HepG2 (cell line): ENCODE results near the gene PDCD11. TPM values are rescaled to one million over a fixed set of nuclear protein-coding genes. Genes with fewer than 3 reads are reported as not detected.

Experiments
- CCAR2 ChIP-seq: fragments of 200-400 bp; formaldehyde crosslinking; optimal IDR thresholded peaks from 2 replicates; pipeline ENCODE3; 2018; ENCODE audit warnings: low read depth, mild to moderate bottlenecking, low read length, moderate library complexity
- HDAC6 ChIP-seq: fragments of 200-600 bp; sonication (generic); IDR thresholded peaks from 2 replicates; pipeline ENCODE4 v1.7.0; 2017; ENCODE audit warnings: mild to moderate bottlenecking, antibody characterized with exemption, low read length, low read depth
- HNRNPH1 ChIP-seq: fragments of 200-400 bp; formaldehyde crosslinking; optimal IDR thresholded peaks from 2 replicates; pipeline ENCODE3; 2017; ENCODE audit warnings: mild to moderate bottlenecking, low read depth, low read length
- HNRNPL ChIP-seq: fragments of 200-400 bp; formaldehyde crosslinking; IDR thresholded peaks from 2 replicates; pipeline ENCODE4 v1.6.1; 2017; ENCODE audit warnings: mild to moderate bottlenecking, low read depth, low read length
- KAT2B ChIP-seq: fragments of 150-350 bp; IDR thresholded peaks from 2 replicates; pipeline ENCODE4 v1.6.1; 2014; ENCODE audit warnings: low read depth, low read length, borderline replicate concordance
- NR1H2 ChIP-seq: sonication (generic); formaldehyde crosslinking; IDR thresholded peaks from 2 replicates; pipeline ENCODE4 v1.8.1; 2022; ENCODE audit warnings: low read depth, missing genetic modification reagents, borderline replicate concordance
- ONECUT2 ChIP-seq: sonication (generic); formaldehyde crosslinking; IDR thresholded peaks from 2 replicates; pipeline ENCODE4 v1.4.0; 2020; ENCODE audit warnings: missing genetic modification reagents
- PCBP1 ChIP-seq: fragments of 200-400 bp; formaldehyde crosslinking; IDR thresholded peaks from 2 replicates; pipeline ENCODE4 v1.6.1; 2017; ENCODE audit warnings: mild to moderate bottlenecking, low read depth, low read length, borderline replicate concordance
- PHF8 ChIP-seq: sonication (generic); formaldehyde crosslinking; IDR thresholded peaks from 2 replicates; pipeline ENCODE4 v1.5.0; 2020; ENCODE audit warnings: missing genetic modification reagents
- RFX3 ChIP-seq: IDR thresholded peaks from 2 replicates; pipeline ENCODE4 v1.6.1; 2016; ENCODE audit warnings: missing biosample characterization, missing genetic modification reagents
- SIN3B ChIP-seq: fragments of 150-350 bp; IDR thresholded peaks from 2 replicates; pipeline ENCODE4 v1.6.1; 2014; ENCODE audit warnings: low read length
- SNRNP70 ChIP-seq: fragments of 200-400 bp; formaldehyde crosslinking; IDR thresholded peaks from 2 replicates; pipeline ENCODE4 v1.6.1; 2017; ENCODE audit warnings: mild to moderate bottlenecking, low read depth, low read length, moderate library complexity
- TOPORS ChIP-seq: sonication (generic); formaldehyde crosslinking; IDR thresholded peaks from 2 replicates; pipeline ENCODE4 v1.8.0; 2023; ENCODE audit warnings: mild to moderate bottlenecking, missing genetic modification reagents
- ZNF143 ChIP-seq: sonication (generic); formaldehyde crosslinking; IDR thresholded peaks from 2 replicates; pipeline ENCODE4 v1.4.0; 2020; ENCODE audit warnings: missing genetic modification reagents
- ZNF33B ChIP-seq: sonication (generic); formaldehyde crosslinking; IDR thresholded peaks from 2 replicates; pipeline ENCODE4 v1.5.1; 2020; ENCODE audit warnings: mild to moderate bottlenecking, missing genetic modification reagents
- ZNF44 ChIP-seq: sonication (generic); formaldehyde crosslinking; IDR thresholded peaks from 2 replicates; pipeline ENCODE4 v1.5.1; 2020; ENCODE audit warnings: mild to moderate bottlenecking, missing genetic modification reagents
- ZNF484 ChIP-seq: sonication (generic); formaldehyde crosslinking; IDR thresholded peaks from 2 replicates; pipeline ENCODE4 v1.5.1; 2020; ENCODE audit warnings: mild to moderate bottlenecking, low read depth, missing genetic modification reagents, borderline replicate concordance
- ZNF510 ChIP-seq: sonication (generic); formaldehyde crosslinking; IDR thresholded peaks from 2 replicates; pipeline ENCODE4 v1.4.0; 2020; ENCODE audit warnings: low read depth, mild to moderate bottlenecking, missing genetic modification reagents
- ZNF781 ChIP-seq: sonication (generic); formaldehyde crosslinking; IDR thresholded peaks from 2 replicates; pipeline ENCODE4 v1.5.1; 2020; ENCODE audit warnings: borderline replicate concordance, mild to moderate bottlenecking, missing genetic modification reagents; ENCODE audit errors: not compliant biosample characterization
- ZNF850 ChIP-seq: sonication (generic); formaldehyde crosslinking; conservative IDR thresholded peaks from 2 replicates; pipeline ENCODE4 v1.9.0; 2021; ENCODE audit warnings: mild to moderate bottlenecking, missing genetic modification reagents
- ZNF891 ChIP-seq: sonication (generic); formaldehyde crosslinking; IDR thresholded peaks from 2 replicates; pipeline ENCODE4 v1.5.0; 2020; ENCODE audit warnings: mild to moderate bottlenecking, missing genetic modification reagents
- polyA plus RNA-seq, 8 experiments: library from polyadenylated mRNA; depleted of rRNA in 3 of 8; stranded (reverse) in 7 of 8; unstranded in 1 of 8; fragments of >200 nt; fragmentation: Illumina TruSeq in 4 of 8; extraction: Trizol in 4 of 8; gene quantifications; 2 replicates each; pipeline versions ENCODE4 v1.2.1 to v1.2.3, GENCODE V29; 2011 to 2016; ENCODE audit warnings: low read depth in 4 of 8, missing spikeins in 1 of 8, mixed read lengths in 1 of 8; ENCODE audit not compliant: insufficient read depth in 1 of 8
- total RNA-seq, 5 experiments: library from RNA; depleted of rRNA; stranded (reverse); fragments of >200 nt; fragmentation: Illumina TruSeq; extraction: Trizol; gene quantifications; 2 replicates each; pipeline ENCODE4 v1.2.3, GENCODE V29; 2016; ENCODE audit warnings: low read depth in 1 of 5
- TF ChIP-seq, protein P1 (sequence below): sonication (generic); formaldehyde crosslinking; IDR thresholded peaks from 2 replicates; pipeline ENCODE4 v1.4.0; 2020; ENCODE audit warnings: missing genetic modification reagents, borderline replicate concordance
- TF ChIP-seq, protein P2 (sequence below): sonication (generic); formaldehyde crosslinking; IDR thresholded peaks from 2 replicates; pipeline ENCODE4 v1.5.0; 2020; ENCODE audit warnings: mild to moderate bottlenecking, missing genetic modification reagents
- TF ChIP-seq, protein P3 (sequence below): sonication (generic); formaldehyde crosslinking; IDR thresholded peaks from 2 replicates; pipeline ENCODE4 v1.5.0; 2020; ENCODE audit warnings: missing genetic modification reagents
- TF ChIP-seq, protein P4 (sequence below): sonication (generic); formaldehyde crosslinking; IDR thresholded peaks from 2 replicates; pipeline ENCODE4 v1.8.1; 2022; ENCODE audit warnings: mild to moderate bottlenecking, missing genetic modification reagents
- TF ChIP-seq, protein P5 (sequence below): IDR thresholded peaks from 2 replicates; pipeline ENCODE4 v1.6.1; 2016; ENCODE audit warnings: mild to moderate bottlenecking, missing biosample characterization, missing genetic modification reagents

PDCD11 gene
- total and polyA plus RNA-seq, 2 of the 13 experiments (the other 11 are each of a cell fraction or from before 2014, with no cell fraction given): 12.8 to 52.8 TPM

DNA sequence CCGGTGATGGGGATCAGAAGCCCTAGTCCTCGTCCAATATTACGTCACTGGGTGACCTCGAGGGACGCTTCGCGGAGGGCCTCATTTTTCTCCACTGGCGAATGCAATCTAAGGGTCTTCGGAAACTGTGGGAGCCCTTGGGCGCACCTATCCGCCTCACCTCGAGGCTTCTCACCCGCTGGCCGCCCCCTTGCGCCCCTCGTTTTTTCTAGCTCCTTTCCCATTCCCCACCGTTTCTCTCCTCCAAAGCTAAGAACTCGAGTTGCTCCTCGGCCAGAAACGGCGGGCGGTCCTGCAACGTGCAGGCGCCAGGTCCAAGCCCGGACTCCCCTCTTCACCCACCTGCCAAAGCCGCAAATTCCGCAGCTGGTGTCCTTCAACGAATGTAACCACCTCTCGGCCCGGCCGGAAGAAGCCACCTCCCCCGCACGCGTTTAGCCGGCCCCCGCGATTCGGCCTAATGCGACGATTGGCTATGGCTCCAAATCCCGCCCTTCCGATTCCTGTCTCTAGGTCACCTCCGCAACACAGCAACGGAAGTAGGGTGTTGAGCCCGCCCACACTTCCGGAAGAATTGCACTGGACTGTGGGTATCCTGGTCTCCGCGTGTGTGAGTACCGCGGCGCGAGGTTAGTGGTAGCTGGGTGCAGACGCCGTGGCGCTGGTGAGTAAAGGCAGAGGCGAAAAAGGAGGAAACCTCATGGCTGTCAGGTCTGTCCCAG lies at the start of gene PDCD11, which contains the start of gene ATP5MK (continued):
- TF ChIP-seq, protein P1, sequence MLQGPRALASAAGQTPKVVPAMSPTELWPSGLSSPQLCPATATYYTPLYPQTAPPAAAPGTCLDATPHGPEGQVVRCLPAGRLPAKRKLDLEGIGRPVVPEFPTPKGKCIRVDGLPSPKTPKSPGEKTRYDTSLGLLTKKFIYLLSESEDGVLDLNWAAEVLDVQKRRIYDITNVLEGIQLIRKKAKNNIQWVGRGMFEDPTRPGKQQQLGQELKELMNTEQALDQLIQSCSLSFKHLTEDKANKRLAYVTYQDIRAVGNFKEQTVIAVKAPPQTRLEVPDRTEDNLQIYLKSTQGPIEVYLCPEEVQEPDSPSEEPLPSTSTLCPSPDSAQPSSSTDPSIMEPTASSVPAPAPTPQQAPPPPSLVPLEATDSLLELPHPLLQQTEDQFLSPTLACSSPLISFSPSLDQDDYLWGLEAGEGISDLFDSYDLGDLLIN: no peak
- TF ChIP-seq PCBP1 (no peak), ZNF781 (CRISPR knock-in tag) (no peak), ZNF33B (CRISPR knock-in tag) (0 out of 2 replicates have a peak, but pooled peaks have one; percentile 48), ZNF510 (CRISPR knock-in tag) (no peak), ZNF891 (CRISPR knock-in tag) (no peak; the same call in 1 of the 2 replicates), ZNF484 (CRISPR knock-in tag) (no peak), SNRNP70 (no peak), RFX3 (CRISPR knock-in tag) (no peak; the same call in none of the 2 replicates), SIN3B (peak; percentile 25; the same call in 1 of the 2 replicates), HNRNPH1 (no peak), ZNF143 (CRISPR knock-in tag) (peak; percentile 88), KAT2B (no peak), ONECUT2 (no peak), NR1H2 (CRISPR knock-in tag) (no peak), TOPORS (CRISPR knock-in tag) (peak; percentile 91; the same call in 1 of the 2 replicates), ZNF850 (CRISPR knock-in tag) (no peak), PHF8 (CRISPR knock-in tag) (peak; percentile 91), ZNF44 (peak; percentile 23; the same call in 1 of the 2 replicates), CCAR2 (no peak), HNRNPL (0 out of 2 replicates have a peak, but pooled peaks have one; percentile 18), HDAC6 (no peak)
- TF ChIP-seq, protein P2, sequence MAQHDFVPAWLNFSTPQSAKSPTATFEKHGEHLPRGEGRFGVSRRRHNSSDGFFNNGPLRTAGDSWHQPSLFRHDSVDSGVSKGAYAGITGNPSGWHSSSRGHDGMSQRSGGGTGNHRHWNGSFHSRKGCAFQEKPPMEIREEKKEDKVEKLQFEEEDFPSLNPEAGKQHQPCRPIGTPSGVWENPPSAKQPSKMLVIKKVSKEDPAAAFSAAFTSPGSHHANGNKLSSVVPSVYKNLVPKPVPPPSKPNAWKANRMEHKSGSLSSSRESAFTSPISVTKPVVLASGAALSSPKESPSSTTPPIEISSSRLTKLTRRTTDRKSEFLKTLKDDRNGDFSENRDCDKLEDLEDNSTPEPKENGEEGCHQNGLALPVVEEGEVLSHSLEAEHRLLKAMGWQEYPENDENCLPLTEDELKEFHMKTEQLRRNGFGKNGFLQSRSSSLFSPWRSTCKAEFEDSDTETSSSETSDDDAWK (CRISPR knock-in tag): no peak
- TF ChIP-seq, protein P3, sequence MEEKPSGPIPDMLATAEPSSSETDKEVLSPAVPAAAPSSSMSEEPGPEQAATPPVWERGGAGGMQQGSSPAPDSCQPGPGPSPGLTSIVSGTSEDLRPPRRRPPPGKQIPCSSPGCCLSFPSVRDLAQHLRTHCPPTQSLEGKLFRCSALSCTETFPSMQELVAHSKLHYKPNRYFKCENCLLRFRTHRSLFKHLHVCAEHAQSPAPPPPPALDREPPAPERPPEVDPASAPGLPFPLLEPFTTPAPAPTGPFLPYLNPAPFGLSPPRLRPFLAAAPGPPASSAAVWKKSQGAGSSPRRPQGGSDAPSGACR: peak; percentile 84
- TF ChIP-seq, protein P4, sequence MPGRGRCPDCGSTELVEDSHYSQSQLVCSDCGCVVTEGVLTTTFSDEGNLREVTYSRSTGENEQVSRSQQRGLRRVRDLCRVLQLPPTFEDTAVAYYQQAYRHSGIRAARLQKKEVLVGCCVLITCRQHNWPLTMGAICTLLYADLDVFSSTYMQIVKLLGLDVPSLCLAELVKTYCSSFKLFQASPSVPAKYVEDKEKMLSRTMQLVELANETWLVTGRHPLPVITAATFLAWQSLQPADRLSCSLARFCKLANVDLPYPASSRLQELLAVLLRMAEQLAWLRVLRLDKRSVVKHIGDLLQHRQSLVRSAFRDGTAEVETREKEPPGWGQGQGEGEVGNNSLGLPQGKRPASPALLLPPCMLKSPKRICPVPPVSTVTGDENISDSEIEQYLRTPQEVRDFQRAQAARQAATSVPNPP (CRISPR knock-in tag): peak; percentile 62; the same call in 1 of the 2 replicates
- TF ChIP-seq, protein P5, sequence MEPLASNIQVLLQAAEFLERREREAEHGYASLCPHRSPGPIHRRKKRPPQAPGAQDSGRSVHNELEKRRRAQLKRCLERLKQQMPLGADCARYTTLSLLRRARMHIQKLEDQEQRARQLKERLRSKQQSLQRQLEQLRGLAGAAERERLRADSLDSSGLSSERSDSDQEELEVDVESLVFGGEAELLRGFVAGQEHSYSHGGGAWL (CRISPR knock-in tag): peak; percentile 64; the same call in 1 of the 2 replicates
